NT2/D1 (cell line): ENCODE measurements around the gene UMAD1.

Source experiments
- DNase-seq: peaks from one replicate; pipeline ENCODE4 v3.0.0-alpha.2; 2011; ENCODE audit warnings: low read depth, low spot score
- H3K27me3 ChIP-seq: 2 replicates; pipeline ENCODE4 v1.6.0; 2011; ENCODE audit warnings: mild to moderate bottlenecking; ENCODE audit not compliant: insufficient read length, insufficient read depth
- H3K36me3 ChIP-seq: 2 replicates; pipeline ENCODE4 v1.6.1; 2011; ENCODE audit warnings: mild to moderate bottlenecking, low read length, mixed read lengths; ENCODE audit not compliant: insufficient read depth, insufficient read length
- H3K4me1 ChIP-seq: 2 replicates; pipeline ENCODE4 v1.5.1; 2011; ENCODE audit not compliant: insufficient read depth, insufficient read length
- H3K4me3 ChIP-seq: 2 replicates; pipeline ENCODE4 v1.5.1; 2011; ENCODE audit warnings: low read depth; ENCODE audit not compliant: insufficient read length
- H3K9ac ChIP-seq: 2 replicates; pipeline ENCODE4 v1.6.0; 2011; ENCODE audit warnings: low read depth; ENCODE audit not compliant: insufficient read length
- H3K9me3 ChIP-seq: 2 replicates; pipeline ENCODE4 v1.5.1; 2011; ENCODE audit warnings: mild to moderate bottlenecking, low read length; ENCODE audit not compliant: insufficient read depth
- SUZ12 ChIP-seq: IDR thresholded peaks from 2 replicates; pipeline ENCODE4 v1.6.1; 2011; ENCODE audit not compliant: insufficient read length, insufficient read depth; ENCODE audit errors: extremely low read depth
- YY1 ChIP-seq: IDR thresholded peaks from 2 replicates; pipeline ENCODE4 v1.6.1; 2011; ENCODE audit not compliant: insufficient read length, insufficient read depth
- ZNF274 ChIP-seq: IDR thresholded peaks from 2 replicates; pipeline ENCODE4 v1.6.1; 2011; ENCODE audit warnings: mild to moderate bottlenecking, low read depth, low read length

The UMAD1 gene

GRCh38 chr7:7764520-7765396, 124.2 kb downstream of the UMAD1 start:
- no peak for DNase-seq
- Histone ChIP-seq H3K9ac (no peak overlapping the region), H3K36me3 (no peaks in the 10 kb centered on the region), H3K4me1 (no peaks in the 10 kb centered on the region), H3K27me3 (no peaks in the 10 kb centered on the region), H3K4me3 (no peak overlapping the region), H3K9me3 (no peaks in the 10 kb centered on the region)
- TF ChIP-seq YY1 (no peak), ZNF274 (no peak), SUZ12 (no peak)

DNA sequence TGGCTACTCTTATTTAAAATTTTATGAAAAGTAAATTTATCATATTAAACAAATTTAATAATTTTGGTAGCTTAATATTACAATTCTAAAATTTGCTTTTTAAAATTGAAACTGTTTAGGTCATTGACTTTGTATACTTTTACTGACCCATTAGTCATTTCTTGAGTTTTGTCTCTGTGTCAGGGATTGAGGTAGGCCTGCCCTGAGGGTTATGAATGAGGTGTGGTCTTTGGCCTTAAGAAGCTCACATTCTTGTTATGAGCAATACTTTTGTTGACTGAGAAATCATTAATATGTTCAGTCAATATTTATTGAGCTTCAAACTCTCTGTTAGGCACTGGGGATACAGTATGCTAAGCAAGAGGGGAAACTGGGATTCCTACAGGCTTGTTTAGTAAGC, 124.9 kb downstream of the UMAD1 start:
- Histone ChIP-seq H3K9ac (no peak overlapping the region), H3K27me3 (no peaks in the 10 kb centered on the region), H3K9me3 (no peaks in the 10 kb centered on the region), H3K4me3 (no peak overlapping the region), H3K4me1 (no peaks in the 10 kb centered on the region), H3K36me3 (no peaks in the 10 kb centered on the region)
- TF ChIP-seq YY1 (no peak), ZNF274 (no peak), SUZ12 (no peak)
- no peak for DNase-seq

DNA sequence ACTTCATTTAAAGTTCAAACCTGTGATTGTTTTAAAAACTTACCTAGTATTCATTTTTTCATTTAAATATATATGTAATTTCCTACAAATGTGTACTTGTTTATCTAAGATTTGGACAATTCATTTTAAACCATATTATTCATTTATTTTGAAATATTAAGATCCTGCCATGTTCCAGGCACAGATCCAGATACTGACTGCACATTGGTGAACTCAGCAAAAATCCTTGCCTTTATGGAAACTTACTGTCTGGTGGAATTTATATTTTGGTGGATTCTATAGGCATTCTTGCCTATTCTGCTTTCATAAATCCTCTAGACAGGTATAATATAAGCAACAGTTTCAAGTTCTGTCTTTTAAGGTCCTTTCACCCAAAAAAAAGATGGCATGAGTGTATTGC, 126.1 kb downstream of the UMAD1 start:
- no peaks in the 10 kb centered on the region for H3K27me3 ChIP-seq
- H3K4me1 ChIP-seq, result no peaks in the 10 kb centered on the region
- DNase-seq, result no peak
- no peaks in the 10 kb centered on the region for H3K36me3 ChIP-seq
- no peak overlapping the region for H3K9ac ChIP-seq
- no peak overlapping the region for H3K4me3 ChIP-seq
- TF ChIP-seq SUZ12, result no peak
- no peak for TF ChIP-seq ZNF274
- no peak for TF ChIP-seq YY1
- H3K9me3 ChIP-seq, result no peaks in the 10 kb centered on the region

DNA sequence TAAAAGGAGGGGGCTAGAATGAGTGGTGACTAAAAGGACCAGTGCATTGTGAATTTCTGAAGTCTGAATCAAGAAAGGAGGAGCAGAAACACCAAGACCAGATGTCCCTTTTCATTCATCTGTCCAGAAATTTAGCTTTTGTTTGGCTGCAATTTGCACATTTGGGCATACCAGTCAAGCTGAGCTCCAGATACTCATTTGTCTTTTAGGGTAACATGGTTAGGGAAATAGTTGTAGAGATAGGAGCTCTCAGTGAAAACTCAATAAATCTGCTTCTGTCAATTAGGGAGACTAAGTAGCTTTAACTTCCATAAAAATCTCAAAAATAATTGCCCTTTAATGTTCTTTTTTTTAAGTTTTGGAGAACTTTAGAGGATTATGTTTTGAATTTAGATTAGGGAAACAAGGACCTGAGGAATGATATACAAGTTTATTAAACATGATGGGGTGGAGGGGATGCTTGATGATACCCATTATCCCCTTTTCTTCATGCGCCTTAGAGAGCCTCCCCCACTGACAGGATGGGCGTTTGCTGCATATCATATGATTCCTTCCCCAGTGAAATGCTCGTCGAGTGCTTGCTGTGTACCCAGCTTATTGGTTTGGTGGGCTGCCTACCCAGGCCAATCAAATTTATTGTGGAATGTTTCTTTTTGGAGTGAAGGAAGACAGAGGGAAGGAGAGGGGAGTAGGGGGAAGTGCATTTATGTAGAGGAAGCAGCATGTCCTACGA, 128.6 kb downstream of the UMAD1 start:
- no peak overlapping the region for H3K9ac ChIP-seq
- no peaks in the 10 kb centered on the region for H3K4me1 ChIP-seq
- no peak overlapping the region for H3K4me3 ChIP-seq
- no peak for DNase-seq
- TF ChIP-seq ZNF274, result no peak
- TF ChIP-seq SUZ12, result no peak
- TF ChIP-seq YY1, result no peak
- no peaks in the 10 kb centered on the region for H3K27me3 ChIP-seq
- H3K36me3 ChIP-seq, result no peaks in the 10 kb centered on the region
- no peaks in the 10 kb centered on the region for H3K9me3 ChIP-seq

GRCh38 chr7:7769710-7770627, 129.4 kb downstream of the UMAD1 start:
- DNase-seq, result no peak
- no peaks in the 10 kb centered on the region for H3K27me3 ChIP-seq
- TF ChIP-seq ZNF274, result no peak
- no peak for TF ChIP-seq YY1
- TF ChIP-seq SUZ12, result no peak
- H3K4me1 ChIP-seq, result no peaks in the 10 kb centered on the region
- no peaks in the 10 kb centered on the region for H3K36me3 ChIP-seq
- no peaks in the 10 kb centered on the region for H3K9me3 ChIP-seq
- H3K9ac ChIP-seq, result no peak overlapping the region
- no peak overlapping the region for H3K4me3 ChIP-seq

GRCh38 chr7:7771452-7771851, 130.9 kb downstream of the UMAD1 start:
- Histone ChIP-seq H3K36me3 (no peaks in the 10 kb centered on the region), H3K4me3 (no peak overlapping the region), H3K9ac (no peak overlapping the region), H3K9me3 (no peaks in the 10 kb centered on the region), H3K27me3 (no peaks in the 10 kb centered on the region), H3K4me1 (no peaks in the 10 kb centered on the region)
- TF ChIP-seq YY1 (no peak), SUZ12 (no peak), ZNF274 (no peak)
- no peak for DNase-seq

GRCh38 chr7:7772397-7772821, 131.9 kb downstream of the UMAD1 start:
- Histone ChIP-seq H3K4me3 (no peak overlapping the region), H3K36me3 (no peaks in the 10 kb centered on the region), H3K27me3 (no peaks in the 10 kb centered on the region), H3K4me1 (no peaks in the 10 kb centered on the region), H3K9ac (no peak overlapping the region), H3K9me3 (no peaks in the 10 kb centered on the region)
- DNase-seq, result no peak
- TF ChIP-seq ZNF274 (no peak), YY1 (no peak), SUZ12 (no peak)
